Breast epithelium (tissue), 3 donors: ENCODE data around the gene SPTBN5.

Experiments
- POLR2AphosphoS5 ChIP-seq, 3 donors: sonication (generic); formaldehyde crosslinking; IDR thresholded peaks; one replicate each; pipeline ENCODE4 v1.6.1; 2017; ENCODE audit warnings: antibody characterized with exemption in 3 of 3
- TF ChIP-seq, protein P1 (sequence below), 3 donors: fragments of 450-650 bp; IDR thresholded peaks; one replicate each; pipeline ENCODE4 v1.5.1; 2016 to 2017; ENCODE audit warnings: antibody characterized with exemption in 3 of 3, mild to moderate bottlenecking in 3 of 3, moderate library complexity in 3 of 3

DNA sequence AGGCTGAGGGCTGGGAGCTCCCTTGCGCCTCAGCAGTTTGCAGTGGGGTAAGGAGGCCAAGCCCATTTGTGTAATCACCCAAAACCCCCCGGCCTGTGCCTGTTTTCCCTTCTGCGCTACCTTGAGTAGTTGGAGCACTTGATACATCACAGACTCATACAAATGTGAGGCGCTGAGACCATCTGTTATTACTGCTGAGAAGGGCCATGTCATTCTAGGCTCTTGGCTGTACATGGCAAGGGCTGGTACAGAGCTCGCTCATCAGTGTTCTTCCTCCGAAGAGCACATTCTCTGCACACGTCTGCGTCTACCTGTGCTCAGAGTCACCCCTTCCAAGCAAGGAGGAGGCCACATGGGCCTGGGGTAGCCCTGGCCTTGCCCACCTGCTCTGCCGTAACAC, 45.9 kb downstream of the SPTBN5 start:
- TF ChIP-seq, protein P1, sequence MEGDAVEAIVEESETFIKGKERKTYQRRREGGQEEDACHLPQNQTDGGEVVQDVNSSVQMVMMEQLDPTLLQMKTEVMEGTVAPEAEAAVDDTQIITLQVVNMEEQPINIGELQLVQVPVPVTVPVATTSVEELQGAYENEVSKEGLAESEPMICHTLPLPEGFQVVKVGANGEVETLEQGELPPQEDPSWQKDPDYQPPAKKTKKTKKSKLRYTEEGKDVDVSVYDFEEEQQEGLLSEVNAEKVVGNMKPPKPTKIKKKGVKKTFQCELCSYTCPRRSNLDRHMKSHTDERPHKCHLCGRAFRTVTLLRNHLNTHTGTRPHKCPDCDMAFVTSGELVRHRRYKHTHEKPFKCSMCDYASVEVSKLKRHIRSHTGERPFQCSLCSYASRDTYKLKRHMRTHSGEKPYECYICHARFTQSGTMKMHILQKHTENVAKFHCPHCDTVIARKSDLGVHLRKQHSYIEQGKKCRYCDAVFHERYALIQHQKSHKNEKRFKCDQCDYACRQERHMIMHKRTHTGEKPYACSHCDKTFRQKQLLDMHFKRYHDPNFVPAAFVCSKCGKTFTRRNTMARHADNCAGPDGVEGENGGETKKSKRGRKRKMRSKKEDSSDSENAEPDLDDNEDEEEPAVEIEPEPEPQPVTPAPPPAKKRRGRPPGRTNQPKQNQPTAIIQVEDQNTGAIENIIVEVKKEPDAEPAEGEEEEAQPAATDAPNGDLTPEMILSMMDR (IDR thresholded peaks at IDR 0.05): no peak
- no peak for TF ChIP-seq POLR2AphosphoS5 (IDR thresholded peaks at IDR 0.05)
